H9 (cell line): ENCODE data around the gene TCEAL9. TPM values are rescaled to one million over a fixed set of nuclear protein-coding genes. Genes with fewer than 3 reads are reported as not detected.

Experiments
- DNase-seq: peaks from one replicate; pipeline ENCODE4 v3.0.0-alpha.2; 2017
- H2AFZ ChIP-seq: one replicate; pipeline ENCODE4 v1.6.1; 2013; ENCODE audit warnings: mild to moderate bottlenecking, low read length, control low read depth, moderate library complexity
- H2AK5ac ChIP-seq: 2 replicates; pipeline ENCODE4 v1.6.1; 2013; ENCODE audit warnings: low read length, control low read depth, mixed read lengths; ENCODE audit not compliant: insufficient read length
- H2BK120ac ChIP-seq: one replicate; pipeline ENCODE4 v1.6.1; 2013; ENCODE audit warnings: low read depth, mild to moderate bottlenecking, low read length, control low read depth, inconsistent platforms; ENCODE audit not compliant: poor library complexity, severe bottlenecking
- H2BK12ac ChIP-seq: 2 replicates; pipeline ENCODE4 v1.6.1; 2013; ENCODE audit warnings: low read length, control low read depth, mixed read lengths, low read depth; ENCODE audit not compliant: insufficient read length
- H2BK15ac ChIP-seq: 2 replicates; pipeline ENCODE4 v1.6.1; 2013; ENCODE audit warnings: low read depth, low read length, control low read depth
- H2BK20ac ChIP-seq: one replicate; pipeline ENCODE4 v1.6.1; 2013; ENCODE audit warnings: low read depth, mild to moderate bottlenecking, low read length, control low read depth, inconsistent platforms; ENCODE audit not compliant: poor library complexity, severe bottlenecking
- H2BK5ac ChIP-seq: 2 replicates; pipeline ENCODE4 v1.6.1; 2013; ENCODE audit warnings: low read length, control low read depth, mixed read lengths; ENCODE audit not compliant: insufficient read length
- H3K14ac ChIP-seq: 2 replicates; pipeline ENCODE4 v1.6.1; 2013; ENCODE audit warnings: low read length, control low read depth; ENCODE audit not compliant: insufficient read depth
- H3K18ac ChIP-seq: 2 replicates; pipeline ENCODE4 v1.6.1; 2013; ENCODE audit warnings: low read depth, mild to moderate bottlenecking, mixed read lengths, low read length, control low read depth; ENCODE audit not compliant: insufficient read length
- H3K23ac ChIP-seq: 2 replicates; pipeline ENCODE4 v1.6.1; 2013; ENCODE audit warnings: low read length, control low read depth, mixed read lengths, low read depth; ENCODE audit not compliant: insufficient read length
- H3K23me2 ChIP-seq: 2 replicates; pipeline ENCODE4 v1.6.1; 2013; ENCODE audit warnings: low read depth, mild to moderate bottlenecking, mixed read lengths, low read length, control low read depth; ENCODE audit not compliant: insufficient read length, poor library complexity, severe bottlenecking
- H3K27ac ChIP-seq: 2 replicates; pipeline ENCODE4 v1.5.1; 2013; ENCODE audit warnings: low read length, control low read depth, mixed read lengths, low read depth; ENCODE audit not compliant: insufficient read length
- H3K27me3 ChIP-seq: 2 replicates; pipeline ENCODE4 v1.6.1; 2013; ENCODE audit warnings: low read length, control low read depth, inconsistent platforms; ENCODE audit not compliant: insufficient read depth
- H3K4ac ChIP-seq: 2 replicates; pipeline ENCODE4 v1.6.1; 2013; ENCODE audit warnings: low read depth, mild to moderate bottlenecking, control low read depth, inconsistent platforms, low read length, moderate library complexity
- H3K4me1 ChIP-seq: 2 replicates; pipeline ENCODE4 v1.6.1; 2013; ENCODE audit warnings: low read length, control low read depth, inconsistent platforms; ENCODE audit not compliant: insufficient read depth
- H3K4me2 ChIP-seq: 2 replicates; pipeline ENCODE4 v1.6.1; 2013; ENCODE audit warnings: low read length, control low read depth, mixed read lengths; ENCODE audit not compliant: insufficient read length, insufficient read depth
- H3K56ac ChIP-seq: 2 replicates; pipeline ENCODE4 v1.6.1; 2013; ENCODE audit warnings: low read depth, mild to moderate bottlenecking, mixed read lengths, low read length, control low read depth; ENCODE audit not compliant: insufficient read length
- H3K79me1 ChIP-seq: 2 replicates; pipeline ENCODE4 v1.6.1; 2013; ENCODE audit warnings: low read depth, mild to moderate bottlenecking, moderate library complexity, low read length, control low read depth, inconsistent platforms; ENCODE audit not compliant: insufficient read depth, poor library complexity, severe bottlenecking
- H3K79me2 ChIP-seq: 2 replicates; pipeline ENCODE4 v1.6.1; 2013; ENCODE audit warnings: low read length, control low read depth, inconsistent platforms; ENCODE audit not compliant: insufficient read depth
- H3K9ac ChIP-seq: 2 replicates; pipeline ENCODE4 v1.6.1; 2013; ENCODE audit warnings: low read length, control low read depth, mixed read lengths; ENCODE audit not compliant: insufficient read length; ENCODE audit errors: extremely low read depth
- H3K9me3 ChIP-seq: one replicate; pipeline ENCODE4 v1.6.1; 2013; ENCODE audit warnings: low read depth, low read length, inconsistent platforms; ENCODE audit not compliant: control insufficient read depth
- H3T11ph ChIP-seq: one replicate; pipeline ENCODE4 v1.6.1; 2013; ENCODE audit warnings: mild to moderate bottlenecking, low read length, control low read depth, inconsistent platforms
- H4K20me1 ChIP-seq: one replicate; pipeline ENCODE4 v1.6.1; 2013; ENCODE audit not compliant: control insufficient read depth, insufficient read length, insufficient read depth
- H4K5ac ChIP-seq: 2 replicates; pipeline ENCODE4 v1.6.1; 2013; ENCODE audit warnings: low read depth, mild to moderate bottlenecking, mixed read lengths, low read length, control low read depth; ENCODE audit not compliant: insufficient read length
- H4K8ac ChIP-seq: replicated peaks from 2 replicates; pipeline ENCODE4 v1.6.1; 2013; ENCODE audit warnings: low read length, control low read depth, mixed read lengths, low read depth; ENCODE audit not compliant: insufficient read length
- H4K91ac ChIP-seq: 2 replicates; pipeline ENCODE4 v1.6.1; 2013; ENCODE audit warnings: low read depth, mild to moderate bottlenecking, moderate library complexity, mixed read lengths, low read length, control low read depth; ENCODE audit not compliant: insufficient read length
- H3K27ac Mint-ChIP-seq, 3 experiments: 2 replicates in 2 of 3; 3 replicates in 1 of 3; pipeline ENCODE4 v1.8.0; 2020 to 2021; ENCODE audit warnings: mixed read lengths in 3 of 3, mild to moderate bottlenecking in 1 of 3, moderate library complexity in 1 of 3
- H3K27me3 Mint-ChIP-seq: 2 replicates; pipeline ENCODE4 v1.8.0; 2021; ENCODE audit warnings: low read depth, mild to moderate bottlenecking, moderate library complexity, mixed read lengths
- H3K36me3 Mint-ChIP-seq, 3 experiments: 2 replicates in 2 of 3; 3 replicates in 1 of 3; pipeline ENCODE4 v1.8.0; 2020 to 2021; ENCODE audit warnings: low read depth in 3 of 3, mixed read lengths in 3 of 3; ENCODE audit not compliant: insufficient read depth in 1 of 3
- H3K4me1 Mint-ChIP-seq, 2 experiments: 2 replicates each; pipeline ENCODE4 v1.8.0; 2020; ENCODE audit warnings: mixed read lengths in 2 of 2
- H3K4me3 Mint-ChIP-seq, 2 experiments: 2 replicates in 1 of 2; 3 replicates in 1 of 2; pipeline ENCODE4 v1.8.0; 2020 to 2021; ENCODE audit warnings: mild to moderate bottlenecking in 2 of 2, mixed read lengths in 2 of 2, moderate library complexity in 1 of 2
- H3K9me3 Mint-ChIP-seq, 2 experiments: 2 replicates in 1 of 2; 3 replicates in 1 of 2; pipeline ENCODE4 v1.8.0; 2020; ENCODE audit warnings: mild to moderate bottlenecking in 2 of 2, mixed read lengths in 2 of 2, moderate library complexity in 1 of 2
- total RNA-seq: library from RNA; stranded (reverse); gene quantifications from 2 replicates; pipeline ENCODE4 v1.2.1, GENCODE V29; 2021
- TF ChIP-seq, protein P1 (sequence below): fragments of 200-600 bp; sonication (generic); conservative IDR thresholded peaks from 3 replicates; pipeline ENCODE4 v1.8.0; 2021; ENCODE audit warnings: antibody characterized with exemption, mild to moderate bottlenecking

The TCEAL9 gene
- total RNA-seq, 1 experiment from 2014 or later, result 30.5 TPM

DNA sequence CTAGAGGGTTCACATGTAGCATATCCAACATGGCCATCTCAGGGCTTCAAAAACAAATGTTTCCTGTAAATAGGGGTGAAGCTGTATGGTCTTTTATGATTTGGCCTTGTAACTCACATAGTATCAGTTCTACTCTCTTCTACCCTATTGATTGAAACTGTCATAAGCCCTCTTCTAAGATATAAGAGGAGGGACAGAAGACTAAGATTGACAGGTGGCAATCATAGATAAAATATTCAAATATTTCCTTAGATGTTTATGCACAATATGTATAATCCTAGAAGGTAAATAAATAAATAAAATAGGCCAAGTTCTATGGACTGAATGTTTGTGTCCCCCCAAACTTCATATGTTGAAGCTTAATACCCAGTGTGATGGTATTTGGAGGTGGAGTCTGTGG is 13.2 kb downstream of the TCEAL9 start:
- H3K18ac ChIP-seq, result no peak overlapping the region
- no peak overlapping the region for H2BK15ac ChIP-seq
- H2BK12ac ChIP-seq, result no peak overlapping the region
- no peak for DNase-seq
- no peak overlapping the region for H3K4ac ChIP-seq
- TF ChIP-seq, protein P1, sequence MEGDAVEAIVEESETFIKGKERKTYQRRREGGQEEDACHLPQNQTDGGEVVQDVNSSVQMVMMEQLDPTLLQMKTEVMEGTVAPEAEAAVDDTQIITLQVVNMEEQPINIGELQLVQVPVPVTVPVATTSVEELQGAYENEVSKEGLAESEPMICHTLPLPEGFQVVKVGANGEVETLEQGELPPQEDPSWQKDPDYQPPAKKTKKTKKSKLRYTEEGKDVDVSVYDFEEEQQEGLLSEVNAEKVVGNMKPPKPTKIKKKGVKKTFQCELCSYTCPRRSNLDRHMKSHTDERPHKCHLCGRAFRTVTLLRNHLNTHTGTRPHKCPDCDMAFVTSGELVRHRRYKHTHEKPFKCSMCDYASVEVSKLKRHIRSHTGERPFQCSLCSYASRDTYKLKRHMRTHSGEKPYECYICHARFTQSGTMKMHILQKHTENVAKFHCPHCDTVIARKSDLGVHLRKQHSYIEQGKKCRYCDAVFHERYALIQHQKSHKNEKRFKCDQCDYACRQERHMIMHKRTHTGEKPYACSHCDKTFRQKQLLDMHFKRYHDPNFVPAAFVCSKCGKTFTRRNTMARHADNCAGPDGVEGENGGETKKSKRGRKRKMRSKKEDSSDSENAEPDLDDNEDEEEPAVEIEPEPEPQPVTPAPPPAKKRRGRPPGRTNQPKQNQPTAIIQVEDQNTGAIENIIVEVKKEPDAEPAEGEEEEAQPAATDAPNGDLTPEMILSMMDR, result no peak
- no peaks in the 10 kb centered on the region for H3K27me3 ChIP-seq
- Mint-ChIP-seq H3K27ac (no peak overlapping the region), H3K4me3 (no peak overlapping the region), H3K36me3 (no peaks in the 10 kb centered on the region; a peak in 1 of 7 replicates), H3K9me3 (peaks cover 0 to 57% of the 10 kb centered on the region in 2 experiments; a peak in 2 of 5 replicates), H3K4me1 (peaks cover 8 to 12% of the 10 kb centered on the region in 2 experiments), H3K27me3 (no peaks in the 10 kb centered on the region)
- H3K56ac ChIP-seq, result no peak overlapping the region
- H3K79me1 ChIP-seq, result no peaks in the 10 kb centered on the region
- no peak overlapping the region for H3K9ac ChIP-seq
- no peak overlapping the region for H4K91ac ChIP-seq
- no peak overlapping the region for H3K14ac ChIP-seq
- no peak overlapping the region for H2AK5ac ChIP-seq
- no peaks in the 10 kb centered on the region for H3K23me2 ChIP-seq
- no peaks in the 10 kb centered on the region for H4K20me1 ChIP-seq
- H4K8ac ChIP-seq, result no peak overlapping the region
- no peaks in the 10 kb centered on the region for H3K79me2 ChIP-seq
- H2AFZ ChIP-seq, result no peak overlapping the region
- H3K27ac ChIP-seq, result no peak overlapping the region
- no peaks in the 10 kb centered on the region for H3K9me3 ChIP-seq
- H2BK120ac ChIP-seq, result no peak overlapping the region
- no peak overlapping the region for H3K4me2 ChIP-seq
- no peak overlapping the region for H3K23ac ChIP-seq
- H2BK20ac ChIP-seq, result no peak overlapping the region
- peaks cover 6% of the 10 kb centered on the region; the same call in 1 of the 2 replicates for H3K4me1 ChIP-seq
- no peak overlapping the region for H2BK5ac ChIP-seq
- H3T11ph ChIP-seq, result no peak overlapping the region
- H4K5ac ChIP-seq, result no peak overlapping the region
